Measurements from ENCODE around the gene HLA-C.

GRCh38 chr6:31268836-31269235 lies 3.1 kb downstream of the HLA-C start:
- TF ChIP-seq, protein P1, sequence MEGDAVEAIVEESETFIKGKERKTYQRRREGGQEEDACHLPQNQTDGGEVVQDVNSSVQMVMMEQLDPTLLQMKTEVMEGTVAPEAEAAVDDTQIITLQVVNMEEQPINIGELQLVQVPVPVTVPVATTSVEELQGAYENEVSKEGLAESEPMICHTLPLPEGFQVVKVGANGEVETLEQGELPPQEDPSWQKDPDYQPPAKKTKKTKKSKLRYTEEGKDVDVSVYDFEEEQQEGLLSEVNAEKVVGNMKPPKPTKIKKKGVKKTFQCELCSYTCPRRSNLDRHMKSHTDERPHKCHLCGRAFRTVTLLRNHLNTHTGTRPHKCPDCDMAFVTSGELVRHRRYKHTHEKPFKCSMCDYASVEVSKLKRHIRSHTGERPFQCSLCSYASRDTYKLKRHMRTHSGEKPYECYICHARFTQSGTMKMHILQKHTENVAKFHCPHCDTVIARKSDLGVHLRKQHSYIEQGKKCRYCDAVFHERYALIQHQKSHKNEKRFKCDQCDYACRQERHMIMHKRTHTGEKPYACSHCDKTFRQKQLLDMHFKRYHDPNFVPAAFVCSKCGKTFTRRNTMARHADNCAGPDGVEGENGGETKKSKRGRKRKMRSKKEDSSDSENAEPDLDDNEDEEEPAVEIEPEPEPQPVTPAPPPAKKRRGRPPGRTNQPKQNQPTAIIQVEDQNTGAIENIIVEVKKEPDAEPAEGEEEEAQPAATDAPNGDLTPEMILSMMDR (IDR thresholded peaks at IDR 0.05; ENCODE audit: insufficient read depth, low read depth, low read length), result no peak
- TF ChIP-seq EZH2 (IDR thresholded peaks at IDR 0.05; ENCODE audit: insufficient read depth, low read length), result no peak
